OCI-LY1 (cell line): ENCODE results near the gene AMPH.

Experiments used
- H2AFZ ChIP-seq: fragments of 200-600 bp; sonication (generic), shearing (Covaris generic); 2 replicates; pipeline ENCODE4 v1.6.0; 2014; ENCODE audit warnings: antibody characterized with exemption, mild to moderate bottlenecking, low read length
- H3F3A ChIP-seq: fragments of 200-600 bp; sonication (generic), shearing (Covaris generic); 2 replicates; pipeline ENCODE4 v1.6.0; 2014; ENCODE audit warnings: mild to moderate bottlenecking, antibody characterized with exemption, low read length, moderate library complexity; ENCODE audit not compliant: insufficient read depth
- H3K27ac ChIP-seq: fragments of 200-600 bp; sonication (generic); 2 replicates; pipeline ENCODE4 v1.5.1; 2014; ENCODE audit warnings: low read length, mixed run types, mild to moderate bottlenecking, low read depth; ENCODE audit not compliant: poor library complexity, severe bottlenecking
- H3K27me3 ChIP-seq: fragments of 200-600 bp; sonication (generic); 2 replicates; pipeline ENCODE4 v1.6.0; 2014; ENCODE audit warnings: antibody characterized with exemption, mild to moderate bottlenecking, low read length, moderate library complexity; ENCODE audit not compliant: insufficient read depth
- H3K36me3 ChIP-seq: fragments of 200-600 bp; sonication (generic); 2 replicates; pipeline ENCODE4 v1.6.1; 2014; ENCODE audit warnings: mild to moderate bottlenecking, antibody characterized with exemption, low read length, moderate library complexity, mixed read lengths; ENCODE audit not compliant: insufficient read depth
- H3K4me1 ChIP-seq: fragments of 200-600 bp; sonication (generic); 2 replicates; pipeline ENCODE4 v1.5.1; 2014; ENCODE audit warnings: mild to moderate bottlenecking, low read length, moderate library complexity; ENCODE audit not compliant: insufficient read depth, severe bottlenecking
- H3K4me2 ChIP-seq: fragments of 200-600 bp; sonication (generic), shearing (Covaris generic); 2 replicates; pipeline ENCODE4 v1.6.1; 2014; ENCODE audit warnings: low read length
- H3K4me3 ChIP-seq: fragments of 200-600 bp; sonication (generic); 2 replicates; pipeline ENCODE4 v1.5.1; 2014; ENCODE audit warnings: low read length, low read depth, mild to moderate bottlenecking, mixed read lengths; ENCODE audit not compliant: poor library complexity, severe bottlenecking
- H3K79me2 ChIP-seq: fragments of 200-600 bp; shearing (Covaris generic); 2 replicates; pipeline ENCODE4 v1.6.1; 2016; ENCODE audit warnings: mixed run types, low read length, mixed read lengths; ENCODE audit not compliant: insufficient read depth
- H3K9ac ChIP-seq: fragments of 200-600 bp; sonication (generic), shearing (Covaris generic); 2 replicates; pipeline ENCODE4 v1.6.1; 2014; ENCODE audit warnings: mild to moderate bottlenecking, low read length, mixed read lengths
- H3K9me2 ChIP-seq: fragments of 200-600 bp; sonication (generic), shearing (Covaris generic); 2 replicates; pipeline ENCODE4 v1.6.1; 2014; ENCODE audit warnings: low read depth, mild to moderate bottlenecking, low read length, mixed read lengths
- H3K9me3 ChIP-seq: fragments of 200-600 bp; shearing (Covaris generic); 2 replicates; pipeline ENCODE4 v1.6.1; 2014; ENCODE audit warnings: low read length, mixed read lengths
- H4K20me1 ChIP-seq: fragments of 200-600 bp; sonication (generic), shearing (Covaris generic); 2 replicates; pipeline ENCODE4 v1.6.0; 2016; ENCODE audit warnings: mild to moderate bottlenecking, low read length; ENCODE audit not compliant: insufficient read depth
- EZH2 ChIP-seq: fragments of 200-600 bp; sonication (generic), shearing (Covaris generic); IDR thresholded peaks from 2 replicates; pipeline ENCODE4 v1.8.0; 2017; ENCODE audit warnings: borderline replicate concordance, mixed run types, mild to moderate bottlenecking, antibody characterized with exemption, low read length, moderate library complexity, mixed read lengths
- TF ChIP-seq, protein P1 (sequence below): fragments of 200-600 bp; sonication (generic), shearing (Covaris generic); IDR thresholded peaks from 2 replicates; pipeline ENCODE4 v1.5.1; 2017; ENCODE audit warnings: mild to moderate bottlenecking, antibody characterized with exemption, low read length, moderate library complexity, mixed read lengths

Gene AMPH

GRCh38 chr7:38432080-38432479 lies 199.1 kb downstream of the AMPH start:
- Histone ChIP-seq H3K9me3 (no peaks in the 10 kb centered on the region), H3K79me2 (no peaks in the 10 kb centered on the region), H3K4me3 (no peak overlapping the region), H3K9me2 (no peaks in the 10 kb centered on the region), H3F3A (no peaks in the 10 kb centered on the region), H3K27me3 (no peaks in the 10 kb centered on the region; the same call in 1 of the 2 replicates), H3K36me3 (no peaks in the 10 kb centered on the region), H3K27ac (no peak overlapping the region), H4K20me1 (no peaks in the 10 kb centered on the region), H3K4me1 (no peaks in the 10 kb centered on the region), H3K9ac (no peak overlapping the region), H3K4me2 (no peak overlapping the region), H2AFZ (no peak overlapping the region)
- no peak for TF ChIP-seq EZH2
- TF ChIP-seq, protein P1, sequence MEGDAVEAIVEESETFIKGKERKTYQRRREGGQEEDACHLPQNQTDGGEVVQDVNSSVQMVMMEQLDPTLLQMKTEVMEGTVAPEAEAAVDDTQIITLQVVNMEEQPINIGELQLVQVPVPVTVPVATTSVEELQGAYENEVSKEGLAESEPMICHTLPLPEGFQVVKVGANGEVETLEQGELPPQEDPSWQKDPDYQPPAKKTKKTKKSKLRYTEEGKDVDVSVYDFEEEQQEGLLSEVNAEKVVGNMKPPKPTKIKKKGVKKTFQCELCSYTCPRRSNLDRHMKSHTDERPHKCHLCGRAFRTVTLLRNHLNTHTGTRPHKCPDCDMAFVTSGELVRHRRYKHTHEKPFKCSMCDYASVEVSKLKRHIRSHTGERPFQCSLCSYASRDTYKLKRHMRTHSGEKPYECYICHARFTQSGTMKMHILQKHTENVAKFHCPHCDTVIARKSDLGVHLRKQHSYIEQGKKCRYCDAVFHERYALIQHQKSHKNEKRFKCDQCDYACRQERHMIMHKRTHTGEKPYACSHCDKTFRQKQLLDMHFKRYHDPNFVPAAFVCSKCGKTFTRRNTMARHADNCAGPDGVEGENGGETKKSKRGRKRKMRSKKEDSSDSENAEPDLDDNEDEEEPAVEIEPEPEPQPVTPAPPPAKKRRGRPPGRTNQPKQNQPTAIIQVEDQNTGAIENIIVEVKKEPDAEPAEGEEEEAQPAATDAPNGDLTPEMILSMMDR = no peak

GRCh38 chr7:38429057-38429456 lies 202.1 kb downstream of the AMPH start:
- H3K9ac ChIP-seq = no peak overlapping the region
- H3K9me2 ChIP-seq = no peaks in the 10 kb centered on the region
- H3K79me2 ChIP-seq = no peaks in the 10 kb centered on the region
- H3K4me2 ChIP-seq = no peak overlapping the region
- no peaks in the 10 kb centered on the region for H3K4me1 ChIP-seq
- H3K36me3 ChIP-seq = no peaks in the 10 kb centered on the region
- no peak overlapping the region for H3K4me3 ChIP-seq
- no peaks in the 10 kb centered on the region for H3K9me3 ChIP-seq
- H4K20me1 ChIP-seq = no peaks in the 10 kb centered on the region
- no peak overlapping the region for H2AFZ ChIP-seq
- no peaks in the 10 kb centered on the region; the same call in 1 of the 2 replicates for H3K27me3 ChIP-seq
- no peaks in the 10 kb centered on the region for H3F3A ChIP-seq
- TF ChIP-seq EZH2 = no peak
- TF ChIP-seq, protein P1 = no peak
- H3K27ac ChIP-seq = no peak overlapping the region

GRCh38 chr7:38428041-38428440 lies 203.1 kb downstream of the AMPH start:
- H3K4me1 ChIP-seq = no peaks in the 10 kb centered on the region
- H3K36me3 ChIP-seq = no peaks in the 10 kb centered on the region
- no peak overlapping the region for H3K27ac ChIP-seq
- no peaks in the 10 kb centered on the region for H3K79me2 ChIP-seq
- H3K4me2 ChIP-seq = no peak overlapping the region
- H3K4me3 ChIP-seq = no peak overlapping the region
- H3K9me2 ChIP-seq = no peaks in the 10 kb centered on the region
- H2AFZ ChIP-seq = no peak overlapping the region
- H3K27me3 ChIP-seq = no peaks in the 10 kb centered on the region; the same call in none of the 2 replicates
- TF ChIP-seq EZH2 = no peak
- H3F3A ChIP-seq = no peaks in the 10 kb centered on the region
- no peaks in the 10 kb centered on the region for H4K20me1 ChIP-seq
- H3K9me3 ChIP-seq = no peaks in the 10 kb centered on the region
- no peak overlapping the region for H3K9ac ChIP-seq

DNA sequence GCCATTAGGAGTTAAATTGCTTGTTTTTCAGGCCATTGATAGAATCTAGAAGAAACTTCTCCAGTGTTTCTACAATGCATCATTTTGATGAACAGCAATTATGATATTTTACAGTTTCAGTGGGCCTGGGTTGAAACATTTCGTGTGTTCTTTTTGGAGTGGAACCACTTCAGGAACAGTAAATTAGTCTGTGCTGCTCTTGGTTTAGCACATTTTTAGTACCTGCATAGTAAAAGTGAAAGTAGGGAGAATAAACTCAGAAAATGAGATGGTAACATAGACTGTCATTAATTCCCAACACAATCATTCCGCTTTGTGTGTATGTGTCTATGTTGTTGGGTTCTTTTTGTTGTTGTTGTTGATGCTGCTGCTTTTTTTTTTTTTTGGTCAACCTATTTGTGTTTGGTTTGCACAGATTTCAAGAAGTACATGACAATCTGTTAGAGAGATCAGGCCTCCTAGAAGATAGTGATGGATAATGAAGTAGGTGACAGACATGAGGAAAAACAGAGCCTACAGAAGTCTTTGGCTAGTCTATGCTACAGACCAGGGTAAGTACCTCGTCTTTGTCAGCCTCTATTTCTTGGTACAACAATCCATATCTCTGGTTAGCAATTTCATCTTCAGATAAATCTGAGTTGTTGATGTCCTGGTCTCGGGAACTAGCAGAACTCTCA lies 203.8 kb downstream of the AMPH start:
- H3K4me1 ChIP-seq = no peaks in the 10 kb centered on the region
- H3K9me3 ChIP-seq = no peaks in the 10 kb centered on the region
- no peak overlapping the region for H3K9ac ChIP-seq
- H2AFZ ChIP-seq = no peak overlapping the region
- no peak overlapping the region for H3K4me3 ChIP-seq
- H3K36me3 ChIP-seq = no peaks in the 10 kb centered on the region
- H3K27me3 ChIP-seq = no peaks in the 10 kb centered on the region; the same call in none of the 2 replicates
- TF ChIP-seq EZH2 = no peak
- TF ChIP-seq, protein P1 = no peak
- H4K20me1 ChIP-seq = no peaks in the 10 kb centered on the region
- H3K4me2 ChIP-seq = no peak overlapping the region
- H3K27ac ChIP-seq = no peak overlapping the region
- H3K9me2 ChIP-seq = no peaks in the 10 kb centered on the region
- no peaks in the 10 kb centered on the region for H3K79me2 ChIP-seq
- H3F3A ChIP-seq = no peaks in the 10 kb centered on the region
